ENCODE data around the gene TRIM6.

- TF ChIP-seq CTCF (IDR thresholded peaks at IDR 0.05; ENCODE audit: insufficient read depth, low read depth, low read length) (no peak), EZH2 (IDR thresholded peaks at IDR 0.05; ENCODE audit: insufficient read depth, low read length) (no peak)
These were observed 29.8 kb downstream of the TRIM6 start for GRCh38 chr11:5626196-5626595.
